Endothelial cell of umbilical vein (primary cell): ENCODE results near the gene R3HCC1L.
"Not testable (repeated sequence)": the region's sequence is repeated elsewhere in the genome, so short reads cannot be mapped to it uniquely, and the experiment has no call there.

Source experiments
- EZH2 ChIP-seq: IDR thresholded peaks from 2 replicates; pipeline ENCODE4 v1.6.1; 2012; ENCODE audit warnings: borderline replicate concordance, low read depth, mild to moderate bottlenecking, moderate library complexity, low read length, inconsistent platforms; ENCODE audit not compliant: severe bottlenecking
- FOS ChIP-seq: IDR thresholded peaks from 2 replicates; pipeline ENCODE4 v1.6.1; 2011; ENCODE audit warnings: mild to moderate bottlenecking, low read length, moderate library complexity, borderline replicate concordance; ENCODE audit not compliant: insufficient read depth
- JUN ChIP-seq: IDR thresholded peaks from 2 replicates; pipeline ENCODE4 v1.6.1; 2011; ENCODE audit warnings: borderline replicate concordance, low read depth; ENCODE audit not compliant: insufficient read length, insufficient read depth
- MYC ChIP-seq: IDR thresholded peaks from one replicate; pipeline ENCODE4 v1.6.1; 2011; ENCODE audit warnings: mild to moderate bottlenecking, low read depth, low read length
- POLR2A ChIP-seq: IDR thresholded peaks from 2 replicates; pipeline ENCODE4 v1.6.1; 2012; ENCODE audit warnings: low read depth, mild to moderate bottlenecking, control low read depth, low read length
- POLR2AphosphoS5 ChIP-seq: IDR thresholded peaks from 2 replicates; pipeline ENCODE4 v1.6.1; 2012; ENCODE audit warnings: low read depth, mild to moderate bottlenecking, control low read depth, low read length, moderate library complexity; ENCODE audit not compliant: insufficient read depth
- TF ChIP-seq, protein P1 (sequence below), 2 donors: IDR thresholded peaks; 1 replicate in 1 of 2; 2 replicates in 1 of 2; pipeline ENCODE4 v1.5.1; 2011; ENCODE audit warnings: low read length in 2 of 2, mild to moderate bottlenecking in 2 of 2, moderate library complexity in 2 of 2, control low read depth in 1 of 2, inconsistent platforms in 1 of 2, low read depth in 1 of 2; ENCODE audit not compliant: insufficient read depth in 1 of 2; ENCODE audit errors: extremely low read depth in 1 of 2
- TF ChIP-seq, protein P2 (sequence below): IDR thresholded peaks from 2 replicates; pipeline ENCODE4 v1.6.1; 2011; ENCODE audit not compliant: insufficient read depth, insufficient read length

DNA sequence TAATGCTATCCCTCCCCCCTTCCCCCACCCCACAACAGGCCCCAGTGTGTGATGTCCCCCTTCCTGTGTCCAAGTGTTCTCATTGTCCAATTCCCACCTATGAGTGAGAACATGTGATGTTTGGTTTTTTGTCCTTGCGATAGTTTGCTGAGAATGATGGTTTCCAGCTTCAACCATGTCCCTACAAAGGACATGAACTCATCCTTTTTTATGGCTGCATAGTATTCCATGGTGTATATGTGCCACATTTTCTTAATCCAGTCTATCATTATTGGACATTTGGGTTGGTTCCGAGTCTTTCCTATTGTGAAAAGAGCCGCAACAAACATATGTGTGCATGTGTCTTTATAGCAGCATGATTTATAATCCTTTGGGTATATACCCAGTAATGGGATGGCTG lies 93.3 kb downstream of the R3HCC1L start:
- TF ChIP-seq, protein P1, sequence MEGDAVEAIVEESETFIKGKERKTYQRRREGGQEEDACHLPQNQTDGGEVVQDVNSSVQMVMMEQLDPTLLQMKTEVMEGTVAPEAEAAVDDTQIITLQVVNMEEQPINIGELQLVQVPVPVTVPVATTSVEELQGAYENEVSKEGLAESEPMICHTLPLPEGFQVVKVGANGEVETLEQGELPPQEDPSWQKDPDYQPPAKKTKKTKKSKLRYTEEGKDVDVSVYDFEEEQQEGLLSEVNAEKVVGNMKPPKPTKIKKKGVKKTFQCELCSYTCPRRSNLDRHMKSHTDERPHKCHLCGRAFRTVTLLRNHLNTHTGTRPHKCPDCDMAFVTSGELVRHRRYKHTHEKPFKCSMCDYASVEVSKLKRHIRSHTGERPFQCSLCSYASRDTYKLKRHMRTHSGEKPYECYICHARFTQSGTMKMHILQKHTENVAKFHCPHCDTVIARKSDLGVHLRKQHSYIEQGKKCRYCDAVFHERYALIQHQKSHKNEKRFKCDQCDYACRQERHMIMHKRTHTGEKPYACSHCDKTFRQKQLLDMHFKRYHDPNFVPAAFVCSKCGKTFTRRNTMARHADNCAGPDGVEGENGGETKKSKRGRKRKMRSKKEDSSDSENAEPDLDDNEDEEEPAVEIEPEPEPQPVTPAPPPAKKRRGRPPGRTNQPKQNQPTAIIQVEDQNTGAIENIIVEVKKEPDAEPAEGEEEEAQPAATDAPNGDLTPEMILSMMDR (IDR thresholded peaks at IDR 0.05; ENCODE audit: extremely low read depth in 1 of 2, insufficient read depth in 1 of 2, low read depth in 1 of 2, low read length in 2 of 2): not testable (repeated sequence)
- not testable (repeated sequence) for TF ChIP-seq EZH2, POLR2A, POLR2AphosphoS5, FOS, JUN, MYC
- TF ChIP-seq, protein P2, sequence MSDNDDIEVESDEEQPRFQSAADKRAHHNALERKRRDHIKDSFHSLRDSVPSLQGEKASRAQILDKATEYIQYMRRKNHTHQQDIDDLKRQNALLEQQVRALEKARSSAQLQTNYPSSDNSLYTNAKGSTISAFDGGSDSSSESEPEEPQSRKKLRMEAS: not testable (repeated sequence)
